Measurements from ENCODE around the gene HPX.

GRCh38 chr11:6457581-6458320 lies 17.0 kb upstream of the HPX start:
- no peak for TF ChIP-seq FOXP2 (optimal IDR thresholded peaks at IDR 0.05; ENCODE audit: control extremely low read depth, extremely low read length, insufficient read depth)
- no peak for TF ChIP-seq POLR2AphosphoS5 (IDR thresholded peaks at IDR 0.05; ENCODE audit: borderline replicate concordance, low read depth, low read length)
- no peak for TF ChIP-seq EZH2 (IDR thresholded peaks at IDR 0.05)

Data from SK-N-MC (cell line).